Stimulated activated CD8-positive, alpha-beta memory T cell treated with anti-CD3 and anti-CD28 coated beads, Interleukin-15, amount 100 ng/mL, for 48 hours (primary cell): ENCODE results near the gene MTMR3.

Experiments
- DNase-seq, 2 donors: peaks; one replicate each; pipeline ENCODE4 v3.0.0-alpha.2; 2020; ENCODE audit warnings: low read depth in 2 of 2

MTMR3 gene

DNA sequence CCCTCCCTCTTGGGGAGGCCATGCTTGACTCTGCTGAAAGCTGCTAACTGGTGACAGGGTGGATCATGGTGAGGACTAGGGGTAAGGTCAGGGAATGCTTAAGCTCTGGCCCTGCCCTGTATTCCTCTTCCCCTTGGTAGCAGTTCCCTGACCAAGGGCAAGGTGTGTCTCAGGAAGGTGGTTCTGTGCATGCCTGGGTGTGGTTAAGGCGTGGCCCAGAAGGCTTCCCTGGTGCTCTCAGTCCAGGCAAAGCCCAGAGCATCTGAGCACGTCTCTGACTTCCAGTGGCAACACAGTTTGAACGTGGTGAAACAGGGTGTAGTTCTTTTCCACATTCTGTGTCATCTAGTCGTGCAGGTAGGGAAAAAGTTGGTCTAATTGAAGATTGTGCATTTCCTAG lies 144.2 kb downstream of the MTMR3 start:
- DNase-seq = no peak

DNA sequence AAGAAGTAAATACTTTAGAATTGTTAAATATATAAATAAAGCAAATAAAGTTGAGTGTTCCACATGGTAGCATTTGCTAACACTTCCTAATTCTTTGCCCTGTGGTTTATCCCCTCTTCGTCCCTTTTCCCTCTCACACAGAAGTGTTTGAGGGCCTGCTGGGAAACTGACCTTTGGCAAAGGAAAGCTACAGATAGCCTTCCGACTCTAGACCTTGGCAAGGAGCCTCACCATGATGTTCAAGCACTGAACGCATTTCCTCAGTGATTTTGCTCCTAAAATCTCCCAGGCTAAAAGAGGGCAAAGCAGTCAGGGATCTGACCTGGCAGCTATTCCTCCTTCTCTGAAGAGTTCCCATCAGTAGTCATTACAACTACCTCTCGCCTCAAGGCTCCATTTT lies 144.8 kb downstream of the MTMR3 start:
- no peak for DNase-seq

GRCh38 chr22:30028731-30029130 lies 145.8 kb downstream of the MTMR3 start:
- no peak for DNase-seq

GRCh38 chr22:30029512-30029911 lies 146.5 kb downstream of the MTMR3 start:
- no peak for DNase-seq

- DNase-seq = no peak
These were observed 147.4 kb downstream of the MTMR3 start for GRCh38 chr22:30030329-30030728.

DNA sequence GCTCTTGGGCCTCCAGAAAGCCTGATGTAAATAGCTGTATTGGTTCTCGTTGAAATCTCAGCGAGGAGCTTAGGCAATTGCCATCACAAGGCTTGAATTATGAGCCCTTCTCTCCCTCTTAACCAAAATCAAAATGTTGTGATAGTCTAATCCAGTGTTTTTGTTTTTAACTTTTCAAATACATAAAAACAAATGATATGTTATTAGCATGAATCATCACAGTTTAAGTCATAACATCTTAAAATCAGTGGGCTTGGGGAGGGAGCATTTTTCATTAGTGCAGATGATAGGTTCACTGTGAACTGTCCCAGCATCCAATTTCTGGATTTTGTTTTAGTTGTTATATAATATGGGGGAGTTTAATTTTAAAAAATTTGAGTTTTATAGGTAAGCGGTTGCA lies 148.4 kb downstream of the MTMR3 start:
- no peak for DNase-seq

DNA sequence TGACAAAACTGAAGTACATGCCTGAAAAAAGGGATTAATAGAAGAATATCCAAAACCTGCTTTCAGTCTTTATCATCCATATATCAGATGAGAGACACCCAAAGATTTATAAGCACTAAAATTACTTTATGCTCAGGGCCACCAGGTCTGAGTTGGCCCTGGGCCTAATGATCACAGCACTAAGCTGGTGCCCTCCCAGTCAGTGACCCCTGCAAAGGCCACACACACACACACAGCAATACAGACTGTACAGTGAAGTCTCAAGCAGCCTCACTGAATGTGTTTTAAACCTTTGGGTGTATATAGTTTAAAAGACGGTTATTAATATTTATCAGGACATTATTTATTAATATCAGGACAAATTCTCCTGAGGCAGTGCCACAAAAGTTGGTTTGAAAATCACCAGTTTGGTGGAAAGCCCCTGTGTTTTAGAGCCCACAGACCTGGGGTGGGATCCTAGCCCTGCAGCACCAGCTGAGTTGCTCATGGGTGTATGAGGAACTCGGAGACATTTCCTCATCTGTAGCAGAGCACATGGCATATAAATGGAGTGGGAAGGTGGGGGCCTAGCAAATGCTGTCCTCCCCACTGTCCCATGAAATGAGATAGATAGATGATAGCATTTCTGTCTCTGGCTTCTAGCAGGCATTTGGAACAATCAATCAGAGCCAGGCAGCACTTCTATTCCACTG lies 148.9 kb downstream of the MTMR3 start:
- no peak for DNase-seq

DNA sequence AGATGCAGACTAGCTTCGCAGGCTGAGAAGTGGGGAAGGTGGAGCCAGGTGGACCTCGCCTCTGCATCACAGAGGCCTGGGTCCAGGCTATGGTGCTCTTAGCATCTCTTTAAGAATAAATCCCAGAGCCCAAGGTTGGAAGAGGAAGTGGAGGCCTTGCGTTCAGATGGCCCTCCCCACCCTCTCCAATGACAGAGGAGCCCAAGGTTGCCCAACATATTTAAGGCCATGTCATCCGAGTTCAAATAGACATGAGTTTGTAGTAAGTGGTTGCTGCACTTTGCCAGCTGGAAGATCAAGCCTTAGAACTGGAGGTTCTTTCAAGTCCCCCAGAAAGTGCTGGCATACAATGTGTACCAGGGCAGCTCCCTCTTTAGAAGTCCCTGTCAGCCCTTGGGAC lies 150.2 kb downstream of the MTMR3 start:
- DNase-seq = no peak

GRCh38 chr22:30033901-30034300 lies 150.9 kb downstream of the MTMR3 start:
- DNase-seq = no peak

DNA sequence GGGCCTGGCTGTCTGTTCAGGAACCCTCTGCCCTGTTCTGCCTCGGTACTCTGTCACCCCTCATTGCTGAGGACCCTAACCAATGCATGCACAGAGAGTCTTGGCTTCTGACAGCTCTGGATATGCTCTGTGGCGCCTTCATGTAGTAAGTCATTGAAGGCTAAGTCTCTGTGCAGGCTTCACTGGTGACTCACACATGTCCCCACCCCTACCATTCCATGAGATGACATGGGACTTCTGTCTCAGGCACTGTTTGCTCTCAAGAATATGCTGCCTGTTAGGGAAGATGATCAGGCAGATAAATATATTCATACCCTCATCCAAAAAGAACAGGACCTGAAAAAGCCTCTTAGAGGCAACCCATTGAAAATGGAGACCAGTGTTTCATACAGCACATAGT lies 153.7 kb downstream of the MTMR3 start:
- DNase-seq = no peak

GRCh38 chr22:30038219-30038618 lies 155.2 kb downstream of the MTMR3 start:
- no peak for DNase-seq

DNA sequence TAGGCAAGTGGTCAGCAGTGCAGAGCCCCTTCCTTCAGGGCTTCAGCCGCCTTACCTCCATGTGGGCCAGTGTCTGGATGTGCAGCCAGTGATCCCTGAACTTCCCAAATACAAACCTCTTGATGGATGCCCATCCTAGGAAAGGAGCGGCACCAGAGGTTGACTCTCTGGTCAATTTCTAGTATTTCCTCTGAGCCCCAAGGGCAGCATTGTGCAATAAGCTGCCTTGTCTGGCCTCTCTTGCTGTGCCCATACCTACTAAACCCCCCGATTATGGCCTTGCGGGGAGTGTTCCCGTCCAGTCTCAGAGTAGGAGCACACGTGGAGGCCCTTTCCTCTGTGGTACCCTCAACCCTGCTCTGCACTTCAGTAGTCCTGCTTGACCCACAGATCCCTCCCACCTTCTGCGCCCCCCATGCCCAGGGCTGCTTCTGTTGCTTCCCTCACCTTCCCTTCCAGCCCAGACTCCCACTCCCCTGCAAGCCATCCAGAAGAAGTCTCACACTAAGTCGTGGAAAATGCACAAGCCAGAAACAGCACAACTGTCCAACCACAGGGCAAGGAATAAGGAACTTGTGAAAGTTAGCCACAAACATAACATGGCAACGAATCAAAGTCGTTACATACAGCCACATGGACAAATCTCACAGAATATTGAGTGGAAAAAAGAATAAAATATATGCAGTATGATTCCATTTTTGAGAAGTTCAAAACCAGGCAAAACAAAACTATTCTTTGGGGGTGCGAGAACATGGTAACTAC lies 157.7 kb downstream of the MTMR3 start:
- DNase-seq = no peak

DNA sequence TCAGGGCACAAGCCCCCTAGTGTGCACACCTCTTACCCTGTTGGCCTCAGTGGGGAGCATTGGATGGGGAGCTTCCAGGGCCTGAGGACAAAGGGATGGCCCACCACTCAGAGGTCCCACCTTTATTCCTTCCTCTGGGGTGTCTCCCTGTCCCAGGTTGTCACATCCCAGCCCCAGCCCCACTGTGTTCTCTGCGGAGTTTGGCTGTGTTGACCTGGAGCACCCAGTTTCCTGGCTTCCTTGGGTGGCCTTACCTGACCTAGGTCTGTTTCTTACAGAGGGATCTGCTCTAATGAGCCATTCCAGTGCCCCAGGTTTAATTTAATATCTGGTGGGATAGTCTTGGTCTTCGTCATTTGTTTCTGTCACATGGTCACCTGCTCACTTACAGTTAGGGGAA lies 158.5 kb downstream of the MTMR3 start:
- no peak for DNase-seq

DNA sequence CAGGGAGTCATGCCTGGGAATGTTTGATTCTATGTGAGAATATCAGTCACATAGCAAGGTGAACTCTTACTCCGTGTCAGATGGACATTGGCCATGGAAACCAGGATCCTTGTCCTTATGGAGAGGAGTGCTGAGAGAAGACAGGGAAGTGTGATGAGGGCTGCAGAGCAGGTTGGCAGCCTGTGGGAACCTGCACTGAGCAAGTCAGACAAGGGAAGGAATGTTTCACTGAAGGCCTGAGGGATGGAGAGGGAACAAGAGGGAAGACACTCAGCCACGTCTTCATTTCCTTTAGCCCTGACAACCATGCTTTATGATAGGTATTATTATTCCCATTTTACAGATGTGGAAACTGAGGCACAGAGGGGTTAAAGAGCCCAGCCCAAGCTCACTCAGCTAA lies 158.9 kb downstream of the MTMR3 start:
- DNase-seq = no peak

DNA sequence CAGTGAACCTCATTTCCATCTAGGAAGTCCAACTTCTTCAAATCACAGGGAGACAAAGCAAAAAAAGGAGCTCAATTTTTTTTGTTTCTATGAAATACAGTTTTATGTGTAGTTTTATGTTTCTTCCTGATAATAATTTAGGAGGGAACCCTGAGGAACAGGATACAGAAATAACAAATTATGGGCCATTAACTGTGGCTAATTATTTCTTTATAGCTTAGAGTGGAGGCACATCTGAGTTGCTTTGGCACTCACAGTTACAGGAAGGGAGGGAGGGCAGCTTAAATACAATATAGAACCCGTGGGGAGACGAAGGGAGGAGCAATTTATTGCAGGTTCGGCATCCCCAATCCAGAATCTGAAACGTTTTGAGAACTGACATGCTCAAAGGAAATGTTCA lies 160.2 kb downstream of the MTMR3 start:
- DNase-seq = no peak

DNA sequence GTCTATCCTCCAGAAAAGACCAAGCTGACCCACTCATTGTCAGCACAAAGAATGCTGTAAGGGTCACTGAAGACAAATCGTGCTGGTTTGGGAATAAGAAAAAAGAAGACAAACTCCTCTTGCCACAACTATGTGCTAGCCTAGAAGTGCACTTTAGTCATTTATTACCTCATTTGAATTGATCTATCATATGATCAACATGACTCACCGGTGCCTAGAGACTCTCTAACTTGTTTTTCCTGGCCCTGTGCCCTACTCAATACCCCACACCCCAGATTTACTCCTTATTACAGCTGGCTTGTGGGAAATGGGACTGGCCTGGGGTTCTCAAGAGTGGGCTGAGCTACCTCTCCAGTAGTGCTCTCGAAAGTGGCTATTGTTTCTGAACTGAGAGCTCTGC lies 161.4 kb downstream of the MTMR3 start:
- no peak for DNase-seq

DNA sequence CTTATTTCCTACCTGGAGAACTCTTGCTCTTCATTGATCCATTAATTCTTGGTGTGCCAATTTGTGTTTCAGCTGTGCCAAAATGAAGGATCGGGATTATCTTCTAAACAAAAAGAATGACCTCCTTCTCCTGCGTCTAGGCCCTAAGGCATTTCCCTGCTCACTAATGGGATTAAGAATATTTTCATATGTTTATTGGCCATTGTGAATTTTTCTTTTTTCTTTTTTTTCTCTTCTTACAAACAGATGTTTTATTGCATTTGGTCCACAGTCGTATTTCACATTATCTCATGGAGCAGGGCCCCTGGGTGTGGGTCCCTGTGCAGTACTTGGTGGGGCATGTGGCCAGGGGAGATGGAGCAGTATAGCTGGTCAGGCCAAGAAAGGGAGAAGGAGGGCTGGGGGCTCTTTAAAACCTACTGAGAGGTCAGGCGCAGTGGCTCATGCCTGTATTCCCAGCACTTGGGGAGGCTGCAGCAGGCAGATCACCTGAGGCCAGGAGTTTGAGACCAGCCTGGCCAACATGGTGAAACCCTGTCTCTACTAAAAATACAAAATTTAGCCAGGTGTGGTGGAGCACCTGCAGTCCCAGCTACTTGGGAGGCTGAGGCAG lies 162.0 kb downstream of the MTMR3 start:
- DNase-seq = no peak

GRCh38 chr22:30045494-30045887 lies 162.5 kb downstream of the MTMR3 start:
- no peak for DNase-seq

GRCh38 chr22:30045901-30046715 lies 163.1 kb downstream of the MTMR3 start:
- DNase-seq = no peak

- no peak for DNase-seq
These were observed 163.9 kb downstream of the MTMR3 start for GRCh38 chr22:30046716-30047363.

DNA sequence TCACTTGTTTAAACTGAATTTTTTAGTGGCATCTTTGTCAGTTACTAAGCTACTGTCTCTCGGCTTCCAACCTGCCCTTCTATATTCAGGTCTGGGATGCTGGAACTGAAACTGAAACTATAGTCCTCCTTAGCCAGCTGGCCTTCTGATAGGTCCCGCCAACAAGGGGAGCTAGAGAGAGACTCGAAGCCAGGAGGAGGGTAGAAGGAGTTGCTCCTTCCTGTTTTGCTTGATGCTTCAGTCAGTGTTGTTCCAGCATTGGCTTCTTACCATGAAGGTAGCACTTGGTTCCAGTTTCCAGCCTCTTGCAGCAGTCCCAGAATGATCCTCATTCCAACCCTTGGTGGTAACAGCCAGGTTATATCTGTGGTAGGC lies 164.4 kb downstream of the MTMR3 start:
- no peak for DNase-seq

- DNase-seq = no peak
These were observed 165.7 kb downstream of the MTMR3 start for GRCh38 chr22:30048681-30049080.
